ENCODE measurements around the gene PNKP. TPM values are rescaled to one million over a fixed set of nuclear protein-coding genes. Genes with fewer than 3 reads are reported as not detected.

Gene PNKP
- total RNA-seq, 1 experiment from 2014 or later, result 141 TPM

GRCh38 chr19:49894879-49895565 lies 27.6 kb upstream of the PNKP start:
- Histone ChIP-seq H3K27me3 (ENCODE audit: low read length) (no peaks in the 10 kb centered on the region), H3K36me3 (ENCODE audit: low read depth, low read length) (no peaks in the 10 kb centered on the region), H3K4me3 (ENCODE audit: low read length) (no peak overlapping the region), H3K27ac (ENCODE audit: low read length) (no peak overlapping the region), H2AFZ (ENCODE audit: low read length) (no peak overlapping the region), H3K9me3 (ENCODE audit: low read length) (no peaks in the 10 kb centered on the region), H3K9me2 (replicated peaks; ENCODE audit: low read length) (no peaks in the 10 kb centered on the region), H3K79me2 (ENCODE audit: low read length) (no peaks in the 10 kb centered on the region), H3K4me1 (ENCODE audit: insufficient read depth, low read length) (peaks cover 12% of the 10 kb centered on the region), H3F3A (ENCODE audit: low read length, unreplicated experiment) (no peaks in the 10 kb centered on the region), H3K4me2 (ENCODE audit: low read length) (no peak overlapping the region), H4K20me1 (ENCODE audit: low read length) (no peaks in the 10 kb centered on the region), H3K9ac (ENCODE audit: low read length) (no peak overlapping the region)
- DNase-seq (no peak), ATAC-seq (no peak)
- intact Hi-C loops (cut with micrococcal nuclease), result no loop called here
- CTCF ChIA-PET, result no interaction called here
- POLR2A ChIA-PET (ENCODE audit: unreplicated experiment), result no interaction called here
- BruUV-seq (replicated peaks), result no TSS peak
- TF ChIP-seq EZH2 (IDR thresholded peaks at IDR 0.05; ENCODE audit: low read length, unreplicated experiment), result no peak
- no peak for TF ChIP-seq CTCF (conservative IDR thresholded peaks at IDR 0.05; ENCODE audit: low read depth, low read length)
- no peak for TF ChIP-seq EZH2phosphoT487 (IDR thresholded peaks at IDR 0.05; ENCODE audit: borderline replicate concordance, low read length)

DNA sequence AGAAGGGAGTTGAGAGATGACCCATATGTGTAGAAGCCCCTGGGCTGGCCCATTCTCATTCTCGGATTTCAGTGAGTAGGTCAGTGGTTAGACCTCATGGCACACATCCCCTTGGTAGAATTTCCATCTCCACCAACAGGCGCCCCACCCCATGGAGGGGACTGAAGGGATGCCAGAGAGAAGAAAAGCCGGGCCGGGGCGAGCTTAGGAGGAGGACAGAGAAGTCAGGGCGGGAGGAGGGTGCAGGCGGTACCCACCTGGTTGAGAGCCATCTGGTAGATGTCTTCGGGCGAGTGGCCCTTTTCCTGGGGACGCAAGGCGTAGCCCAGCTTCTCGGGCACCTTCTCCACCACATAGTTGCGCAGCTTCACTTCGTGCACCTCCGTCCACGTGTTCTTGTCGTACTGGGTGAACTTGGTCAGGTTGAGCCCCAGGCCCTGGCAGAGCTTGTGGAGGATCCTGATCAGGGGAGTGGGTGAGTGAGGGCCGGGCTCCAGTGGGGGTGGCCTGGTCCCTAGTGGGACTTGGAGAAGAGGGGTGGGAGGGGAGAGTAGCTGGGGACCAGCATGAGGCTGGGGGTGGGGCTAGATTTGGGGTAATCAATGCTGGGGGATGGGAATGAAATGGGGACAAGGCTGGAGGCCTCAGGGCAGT lies 26.8 kb upstream of the PNKP start:
- H2AFZ ChIP-seq (ENCODE audit: low read length), result no peak overlapping the region
- ChIA-PET CTCF (no interaction called here), POLR2A (ENCODE audit: unreplicated experiment) (interaction anchor here (0.6 kb wide), 1 partner anchor 255 kb away, joined by 7 read pairs; no protein-coding TSS in a partner anchor)
- H3K27ac ChIP-seq (ENCODE audit: low read length), result no peak overlapping the region
- H3F3A ChIP-seq (ENCODE audit: low read length, unreplicated experiment), result no peaks in the 10 kb centered on the region
- H3K36me3 ChIP-seq (ENCODE audit: low read depth, low read length), result no peaks in the 10 kb centered on the region
- no peaks in the 10 kb centered on the region for H3K27me3 ChIP-seq (ENCODE audit: low read length)
- TF ChIP-seq EZH2 (IDR thresholded peaks at IDR 0.05; ENCODE audit: low read length, unreplicated experiment) (no peak), CTCF (conservative IDR thresholded peaks at IDR 0.05; ENCODE audit: low read depth, low read length) (no peak), EZH2phosphoT487 (IDR thresholded peaks at IDR 0.05; ENCODE audit: borderline replicate concordance, low read length) (no peak)
- H3K79me2 ChIP-seq (ENCODE audit: low read length), result no peaks in the 10 kb centered on the region
- no peaks in the 10 kb centered on the region for H4K20me1 ChIP-seq (ENCODE audit: low read length)
- H3K9me3 ChIP-seq (ENCODE audit: low read length), result no peaks in the 10 kb centered on the region
- no peak for DNase-seq
- no peak overlapping the region for H3K4me3 ChIP-seq (ENCODE audit: low read length)
- BruUV-seq (replicated peaks), result no TSS peak
- intact Hi-C loops (cut with micrococcal nuclease), result no loop called here
- H3K4me2 ChIP-seq (ENCODE audit: low read length), result no peak overlapping the region
- no peak for ATAC-seq
- H3K9ac ChIP-seq (ENCODE audit: low read length), result no peak overlapping the region
- peaks cover 12% of the 10 kb centered on the region for H3K4me1 ChIP-seq (ENCODE audit: insufficient read depth, low read length)
- no peaks in the 10 kb centered on the region for H3K9me2 ChIP-seq (replicated peaks; ENCODE audit: low read length)

GRCh38 chr19:49892716-49893115 lies 25.3 kb upstream of the PNKP start:
- no peak overlapping the region for H3K4me2 ChIP-seq (ENCODE audit: low read length)
- CTCF ChIA-PET, result no interaction called here
- POLR2A ChIA-PET (ENCODE audit: unreplicated experiment), result no interaction called here
- no peaks in the 10 kb centered on the region for H3K27me3 ChIP-seq (ENCODE audit: low read length)
- H3K27ac ChIP-seq (ENCODE audit: low read length), result no peak overlapping the region
- H2AFZ ChIP-seq (ENCODE audit: low read length), result no peak overlapping the region
- no peaks in the 10 kb centered on the region for H3K9me2 ChIP-seq (replicated peaks; ENCODE audit: low read length)
- H3K9me3 ChIP-seq (ENCODE audit: low read length), result no peaks in the 10 kb centered on the region
- DNase-seq (no peak), ATAC-seq (no peak)
- BruUV-seq (replicated peaks), result no TSS peak
- peaks cover 10% of the 10 kb centered on the region for H3K4me1 ChIP-seq (ENCODE audit: insufficient read depth, low read length)
- no peaks in the 10 kb centered on the region for H3K79me2 ChIP-seq (ENCODE audit: low read length)
- TF ChIP-seq CTCF (conservative IDR thresholded peaks at IDR 0.05; ENCODE audit: low read depth, low read length), result no peak
- no peaks in the 10 kb centered on the region for H4K20me1 ChIP-seq (ENCODE audit: low read length)
- H3F3A ChIP-seq (ENCODE audit: low read length, unreplicated experiment), result no peaks in the 10 kb centered on the region
- no peaks in the 10 kb centered on the region for H3K36me3 ChIP-seq (ENCODE audit: low read depth, low read length)
- H3K4me3 ChIP-seq (ENCODE audit: low read length), result no peak overlapping the region
- intact Hi-C loops (cut with micrococcal nuclease), result no loop called here
- no peak overlapping the region for H3K9ac ChIP-seq (ENCODE audit: low read length)

Data from PC-3 (cell line).